ENCODE measurements around the gene MAP2K2. TPM values are rescaled to one million over a fixed set of nuclear protein-coding genes. Genes with fewer than 3 reads are reported as not detected.
A peak's percentile ranks its signal among the peaks of the same experiment; 100 is the strongest.
"Not testable (repeated sequence)": the region's sequence is repeated elsewhere in the genome, so short reads cannot be mapped to it uniquely, and the experiment has no call there.

MAP2K2 gene
- polyA plus RNA-seq, 1 experiment: 143 TPM

GRCh38 chr19:4151623-4152022 is 27.7 kb upstream of the MAP2K2 start:
- Histone ChIP-seq H3K36me3 (ENCODE audit: control insufficient read depth, insufficient read depth, low read length) (no peaks in the 10 kb centered on the region), H3K27me3 (ENCODE audit: control insufficient read depth, insufficient read depth, low read length) (peaks cover 3% of the 10 kb centered on the region; the same call in 1 of the 2 replicates), H3K4me3 (ENCODE audit: low read depth, low read length) (no peak overlapping the region)
- TF ChIP-seq, protein P1, sequence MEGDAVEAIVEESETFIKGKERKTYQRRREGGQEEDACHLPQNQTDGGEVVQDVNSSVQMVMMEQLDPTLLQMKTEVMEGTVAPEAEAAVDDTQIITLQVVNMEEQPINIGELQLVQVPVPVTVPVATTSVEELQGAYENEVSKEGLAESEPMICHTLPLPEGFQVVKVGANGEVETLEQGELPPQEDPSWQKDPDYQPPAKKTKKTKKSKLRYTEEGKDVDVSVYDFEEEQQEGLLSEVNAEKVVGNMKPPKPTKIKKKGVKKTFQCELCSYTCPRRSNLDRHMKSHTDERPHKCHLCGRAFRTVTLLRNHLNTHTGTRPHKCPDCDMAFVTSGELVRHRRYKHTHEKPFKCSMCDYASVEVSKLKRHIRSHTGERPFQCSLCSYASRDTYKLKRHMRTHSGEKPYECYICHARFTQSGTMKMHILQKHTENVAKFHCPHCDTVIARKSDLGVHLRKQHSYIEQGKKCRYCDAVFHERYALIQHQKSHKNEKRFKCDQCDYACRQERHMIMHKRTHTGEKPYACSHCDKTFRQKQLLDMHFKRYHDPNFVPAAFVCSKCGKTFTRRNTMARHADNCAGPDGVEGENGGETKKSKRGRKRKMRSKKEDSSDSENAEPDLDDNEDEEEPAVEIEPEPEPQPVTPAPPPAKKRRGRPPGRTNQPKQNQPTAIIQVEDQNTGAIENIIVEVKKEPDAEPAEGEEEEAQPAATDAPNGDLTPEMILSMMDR (IDR thresholded peaks at IDR 0.05; ENCODE audit: insufficient read depth, low read depth, low read length): no peak
- POLR2A ChIA-PET: no interaction called here
- DNase-seq (ENCODE audit: low read depth): no peak
- CTCF ChIA-PET: interaction anchor here (0.6 to 4.3 kb wide), 2 partner anchors 12 to 20 kb away, joined by 3 to 20 read pairs; no protein-coding TSS in a partner anchor

DNA sequence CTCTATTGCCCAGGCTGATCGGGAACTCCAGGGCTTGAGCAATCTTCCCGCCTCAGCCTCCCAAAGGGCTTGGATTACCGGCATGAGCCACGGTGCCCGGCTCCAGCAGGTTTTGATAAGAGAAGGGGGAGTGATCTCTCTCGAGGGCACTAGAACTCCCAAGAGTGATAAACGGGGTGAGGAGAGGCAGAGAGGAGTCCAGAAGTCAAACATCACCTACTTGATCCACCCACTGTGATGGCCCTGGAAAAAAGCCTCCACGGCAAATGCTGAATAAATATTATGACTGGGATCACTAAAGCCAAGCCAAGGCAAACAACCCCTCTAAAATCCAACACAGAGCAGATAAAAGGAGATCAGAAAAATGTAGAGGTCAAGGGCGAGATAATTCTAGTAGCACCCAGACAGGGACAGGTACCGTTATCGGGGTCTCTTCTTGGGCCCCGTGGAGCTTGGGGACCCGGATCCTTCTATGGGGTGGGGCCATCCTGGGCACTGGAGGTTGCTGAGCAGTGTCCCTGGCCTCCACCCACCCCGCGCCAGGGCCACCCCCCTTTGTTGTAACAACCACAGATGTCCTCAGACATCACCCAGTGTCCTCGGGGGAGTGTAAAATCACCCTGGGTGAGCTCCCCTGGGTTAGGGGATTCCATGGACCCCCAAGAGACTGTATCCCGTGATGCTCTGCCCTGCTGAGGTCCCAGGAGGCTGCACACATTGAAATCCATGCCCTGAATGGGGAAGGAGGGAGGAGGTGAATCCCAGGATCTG is 25.8 kb upstream of the MAP2K2 start:
- peaks cover 3% of the 10 kb centered on the region; the same call in 1 of the 2 replicates for H3K27me3 ChIP-seq (ENCODE audit: control insufficient read depth, insufficient read depth, low read length)
- no peaks in the 10 kb centered on the region for H3K36me3 ChIP-seq (ENCODE audit: control insufficient read depth, insufficient read depth, low read length)
- H3K4me3 ChIP-seq (ENCODE audit: low read depth, low read length): no peak overlapping the region
- CTCF ChIA-PET: interaction anchor here (0.6 to 4.3 kb wide), 2 partner anchors 10 to 311 kb away, joined by 4 to 20 read pairs; no protein-coding TSS in a partner anchor
- TF ChIP-seq, protein P1 (IDR thresholded peaks at IDR 0.05; ENCODE audit: insufficient read depth, low read depth, low read length): no peak
- DNase-seq (ENCODE audit: low read depth): no peak
- POLR2A ChIA-PET: no interaction called here

DNA sequence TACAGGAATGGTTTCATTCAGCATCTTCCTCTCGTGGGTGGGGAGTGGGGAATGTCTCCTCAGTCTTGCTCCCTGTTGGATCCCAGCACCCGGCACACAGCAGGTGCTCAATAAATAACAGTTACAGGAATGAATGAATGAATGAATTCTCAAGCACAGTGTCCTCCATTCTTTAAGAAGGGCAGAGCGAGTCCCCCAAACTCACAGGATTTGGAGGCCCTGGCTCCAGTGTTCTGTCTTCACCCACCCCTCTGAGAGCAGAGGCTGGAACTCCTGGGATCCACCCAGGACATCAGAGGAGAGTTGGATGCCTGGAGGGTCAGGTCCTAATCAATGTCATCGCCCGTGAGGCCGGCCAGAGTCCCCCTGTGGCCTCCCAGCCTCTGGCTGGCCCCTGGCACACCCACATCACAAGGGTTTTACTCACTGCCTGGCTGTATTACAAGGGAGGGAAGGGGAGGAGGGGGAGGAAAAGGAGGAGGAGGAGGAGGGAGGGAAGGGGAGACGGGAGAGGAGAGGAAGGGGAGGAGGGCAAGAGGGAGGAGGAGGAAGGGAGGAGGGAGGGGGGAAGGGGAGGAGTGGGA is 20.8 kb upstream of the MAP2K2 start:
- TF ChIP-seq, protein P1 (IDR thresholded peaks at IDR 0.05; ENCODE audit: insufficient read depth, low read depth, low read length): no peak
- DNase-seq (ENCODE audit: low read depth): no peak
- POLR2A ChIA-PET: no interaction called here
- Histone ChIP-seq H3K4me3 (ENCODE audit: low read depth, low read length) (no peak overlapping the region), H3K27me3 (ENCODE audit: control insufficient read depth, insufficient read depth, low read length) (no peaks in the 10 kb centered on the region), H3K36me3 (ENCODE audit: control insufficient read depth, insufficient read depth, low read length) (no peaks in the 10 kb centered on the region)
- CTCF ChIA-PET: no interaction called here

DNA sequence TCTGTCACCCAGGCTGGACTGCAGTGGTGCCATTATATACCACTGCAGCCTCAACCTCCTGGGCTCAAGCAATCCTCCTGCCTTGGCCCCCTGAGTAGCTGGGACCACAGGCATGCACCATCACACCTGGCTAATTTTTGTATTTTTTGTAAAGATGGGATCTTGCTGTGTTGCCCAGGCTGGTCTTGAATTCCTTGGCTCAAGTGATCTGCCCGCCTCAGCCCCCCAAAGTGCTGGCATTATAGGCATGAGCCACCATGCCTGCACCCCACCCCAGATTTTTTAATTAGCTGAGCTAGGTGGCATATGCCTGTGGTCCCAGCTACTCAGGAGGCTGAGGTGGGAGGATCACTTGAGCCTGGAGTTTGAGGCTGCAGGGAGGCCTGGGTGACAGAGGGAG is 19.0 kb upstream of the MAP2K2 start:
- DNase-seq (ENCODE audit: low read depth); H3K4me3 ChIP-seq (ENCODE audit: low read depth, low read length); H3K27me3 ChIP-seq (ENCODE audit: control insufficient read depth, insufficient read depth, low read length); POLR2A ChIA-PET; H3K36me3 ChIP-seq (ENCODE audit: control insufficient read depth, insufficient read depth, low read length): not testable (repeated sequence)
- CTCF ChIA-PET: interaction anchor here (1.1 kb wide), 1 partner anchor 17 kb away, joined by 3 read pairs; no protein-coding TSS in a partner anchor

- DNase-seq (ENCODE audit: low read depth): no peak
- ChIA-PET CTCF (interaction anchor here (0.6 to 3.1 kb wide), 36 partner anchors 8 to 879 kb away, joined by 3 to 42 read pairs (median 4); partner anchors contain the start of genes CREB3L3 and EEF2), POLR2A (no interaction called here)
- Histone ChIP-seq H3K27me3 (ENCODE audit: control insufficient read depth, insufficient read depth, low read length) (no peaks in the 10 kb centered on the region), H3K36me3 (ENCODE audit: control insufficient read depth, insufficient read depth, low read length) (no peaks in the 10 kb centered on the region), H3K4me3 (ENCODE audit: low read depth, low read length) (no peak overlapping the region)
- TF ChIP-seq, protein P1 (IDR thresholded peaks at IDR 0.05; ENCODE audit: insufficient read depth, low read depth, low read length): peak; percentile 83
Observed at GRCh38 chr19:4140237-4140711, 16.4 kb upstream of the MAP2K2 start.
